H1 (cell line): ENCODE results near the gene KRT32. TPM values are rescaled to one million over a fixed set of nuclear protein-coding genes. Genes with fewer than 3 reads are reported as not detected.

Experiments used
- POLR2A ChIP-seq, 2 experiments: IDR thresholded peaks; 1 replicate in 1 of 2; 2 replicates in 1 of 2; pipeline ENCODE4 v1.6.1; 2011; ENCODE audit warnings: low read depth in 2 of 2, low read length in 2 of 2, mild to moderate bottlenecking in 2 of 2; ENCODE audit errors: control extremely low read depth in 1 of 2
- POU5F1 ChIP-seq: IDR thresholded peaks from 2 replicates; pipeline ENCODE4 v1.6.1; 2011; ENCODE audit warnings: low read depth, mild to moderate bottlenecking, low read length, moderate library complexity
- polyA plus RNA-seq, 7 experiments: library from polyadenylated mRNA; depleted of rRNA in 3 of 7; stranded (reverse) in 5 of 7; unstranded in 2 of 7; fragments of >200 nt in 5 of 7; fragments of 200-250 nt in 2 of 7; gene quantifications; 1 replicate in 5 of 7; 2 replicates in 1 of 7; 4 replicates in 1 of 7; pipeline versions ENCODE4 v1.2.1 to v1.2.3, GENCODE V29; 2011 to 2013; ENCODE audit warnings: missing spikeins in 2 of 7, mixed read lengths in 2 of 7
- total RNA-seq: library from RNA; stranded (reverse); fragmentation: NEBNext Ultra II Directional; extraction: Animal tissue kit (Norgen Biotek cat#: 25700); gene quantifications from 2 replicates; pipeline ENCODE4 v1.2.1, GENCODE V29; 2021

KRT32 gene
- total and polyA plus RNA-seq, 2 of the 8 experiments (the other 6 are each of a cell fraction or from before 2014, with no cell fraction given), result not detected

- TF ChIP-seq POLR2A (IDR thresholded peaks at IDR 0.05; ENCODE audit: control extremely low read depth in 1 of 2, low read depth in 2 of 2, low read length in 2 of 2) (no peak), POU5F1 (no peak)
These were observed 29.8 kb upstream of the KRT32 start (continued) for GRCh38 chr17:41496803-41497484.
